Thoracic aorta (tissue), 2 donors: Measurements from ENCODE around the gene TMEM234. TPM values are rescaled to one million over a fixed set of nuclear protein-coding genes. Genes with fewer than 3 reads are reported as not detected.

Source experiments
- ATAC-seq: fragments of 150-250 bp; one replicate; pipeline ENCODE4 v1.8.0; 2017; ENCODE audit warnings: low read depth; ENCODE audit not compliant: insufficient number of reproducible peaks, low FRiP score
- DNase-seq: peaks from one replicate; pipeline ENCODE4 v3.0.0-alpha.2; 2020; ENCODE audit warnings: low spot score
- H3K27ac ChIP-seq, 2 donors: fragments of 200-600 bp; sonication (generic); 1 replicate in 1 of 2; 2 replicates in 1 of 2; pipeline ENCODE4 v1.5.1; 2016; ENCODE audit warnings: mild to moderate bottlenecking in 2 of 2, moderate library complexity in 2 of 2
- H3K27me3 ChIP-seq: fragments of 200-600 bp; sonication (generic); replicated peaks from 2 replicates; pipeline ENCODE4 v1.6.0; 2016; ENCODE audit warnings: mild to moderate bottlenecking; ENCODE audit not compliant: insufficient read depth
- H3K36me3 ChIP-seq: fragments of 200-600 bp; sonication (generic); one replicate; pipeline ENCODE4 v1.5.1; 2016
- H3K4me1 ChIP-seq, 2 donors: fragments of 200-600 bp; sonication (generic); 1 replicate in 1 of 2; 2 replicates in 1 of 2; pipeline versions ENCODE4 v1.5.1 to v1.6.0; 2016; ENCODE audit warnings: low read depth in 2 of 2, mild to moderate bottlenecking in 1 of 2; ENCODE audit not compliant: control insufficient read depth in 1 of 2
- H3K4me3 ChIP-seq: fragments of 200-600 bp; sonication (generic); 2 replicates; pipeline ENCODE4 v1.5.1; 2016; ENCODE audit warnings: mild to moderate bottlenecking
- H3K9me3 ChIP-seq: fragments of 200-600 bp; sonication (generic); 2 replicates; pipeline ENCODE4 v1.5.1; 2016
- CTCF ChIP-seq: fragments of 200-600 bp; sonication (generic); IDR thresholded peaks from one replicate; pipeline ENCODE4 v1.5.1; 2019; ENCODE audit warnings: antibody characterized with exemption
- total RNA-seq, 2 donors: library from RNA; depleted of rRNA; stranded (reverse); fragments of >200 nt; gene quantifications; one replicate each; pipeline versions ENCODE4 v1.1.0 to v1.2.3, GENCODE V29; 2016

The TMEM234 gene
- total RNA-seq, 2 donors from 2014 or later = 9.5 to 20.0 TPM

GRCh38 chr1:32249831-32250525, 27.8 kb upstream of the TMEM234 start:
- Histone ChIP-seq H3K9me3 (no peaks in the 10 kb centered on the region), H3K36me3 (no peaks in the 10 kb centered on the region), H3K4me1 (peaks cover 6 to 20% of the 10 kb centered on the region in 2 donors), H3K27ac (no peak overlapping the region), H3K4me3 (no peak overlapping the region), H3K27me3 (no peaks in the 10 kb centered on the region)
- DNase-seq = no peak
- no peak for TF ChIP-seq CTCF
- no peak for ATAC-seq

GRCh38 chr1:32247983-32248889, 26.1 kb upstream of the TMEM234 start:
- ATAC-seq (no peak), DNase-seq (peak; percentile 65)
- H3K4me1 ChIP-seq = peaks cover 6 to 20% of the 10 kb centered on the region in 2 donors
- H3K27ac ChIP-seq = no peak overlapping the region
- TF ChIP-seq CTCF = peak; percentile 88
- no peaks in the 10 kb centered on the region for H3K27me3 ChIP-seq
- H3K36me3 ChIP-seq = no peaks in the 10 kb centered on the region
- H3K9me3 ChIP-seq = no peaks in the 10 kb centered on the region
- peak overlapping the region; percentile 50 for H3K4me3 ChIP-seq

- ATAC-seq (no peak), DNase-seq (no peak)
- Histone ChIP-seq H3K36me3 (no peaks in the 10 kb centered on the region), H3K9me3 (no peaks in the 10 kb centered on the region), H3K27me3 (no peaks in the 10 kb centered on the region), H3K4me1 (peaks cover 8 to 23% of the 10 kb centered on the region in 2 donors), H3K27ac (peak overlapping the region in 1 of 2 donors; percentile 22), H3K4me3 (no peak overlapping the region)
- TF ChIP-seq CTCF = no peak
These were observed 25.3 kb upstream of the TMEM234 start for GRCh38 chr1:32247452-32247851.

GRCh38 chr1:32246888-32247273, 24.7 kb upstream of the TMEM234 start, which contains the start of gene FAM167B:
Gene FAM167B, plus strand, starts transcription at chr1:32247222. Its CDS starts 200 bp downstream, at chr1:32247422.
- peaks cover 8 to 27% of the 10 kb centered on the region in 2 donors for H3K4me1 ChIP-seq
- H3K4me3 ChIP-seq = no peak within 1 kb of the TSS
- TF ChIP-seq CTCF = no peak
- no peaks in the 10 kb centered on the region for H3K27me3 ChIP-seq
- peak within 1 kb of the TSS in 1 of 2 donors; percentile 22 for H3K27ac ChIP-seq
- DNase-seq (no peak), ATAC-seq (no peak)
- no peaks in the 10 kb centered on the region for H3K36me3 ChIP-seq
- no peaks in the 10 kb centered on the region for H3K9me3 ChIP-seq

GRCh38 chr1:32242341-32242851, 20.2 kb upstream of the TMEM234 start:
- no peak for TF ChIP-seq CTCF
- no peaks in the 10 kb centered on the region for H3K27me3 ChIP-seq
- no peak overlapping the region for H3K4me3 ChIP-seq
- H3K27ac ChIP-seq = peak overlapping the region in 1 of 2 donors; percentile 84
- no peaks in the 10 kb centered on the region for H3K36me3 ChIP-seq
- DNase-seq = no peak
- ATAC-seq = no peak
- H3K9me3 ChIP-seq = no peaks in the 10 kb centered on the region
- peaks cover 5 to 19% of the 10 kb centered on the region in 2 donors for H3K4me1 ChIP-seq
